GM21619 (cell line): ENCODE results near the gene SLC2A4.
"Not testable (repeated sequence)": the region's sequence is repeated elsewhere in the genome, so short reads cannot be mapped to it uniquely, and the experiment has no call there.

Experiments used
- ATAC-seq: cut with Tn5 transposase; IDR thresholded peaks from one replicate; pipeline ENCODE4 v1.9.1; 2021; ENCODE audit not compliant: unreplicated experiment

The SLC2A4 gene

GRCh38 chr17:7322520-7323194 is 41.1 kb downstream of the SLC2A4 start:
- no peak for ATAC-seq

GRCh38 chr17:7323731-7324437 is 42.4 kb downstream of the SLC2A4 start:
- ATAC-seq = no peak

DNA sequence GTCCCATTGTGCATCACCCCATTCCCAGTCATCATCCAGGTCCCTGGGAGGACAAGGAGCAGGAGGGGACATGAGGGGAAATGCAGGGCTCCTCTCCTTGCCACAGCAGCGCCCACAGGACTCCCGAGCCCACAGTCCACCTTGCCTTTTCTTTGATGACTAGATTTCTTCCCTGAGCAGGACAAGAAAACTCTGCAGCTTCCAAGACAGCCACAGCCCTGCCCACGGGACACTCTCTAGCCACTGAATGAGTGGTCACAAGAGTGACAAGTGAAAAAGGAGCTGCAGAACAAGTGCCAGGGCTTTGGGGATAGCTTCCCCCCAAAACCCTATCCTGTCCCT is 42.9 kb downstream of the SLC2A4 start:
- no peak for ATAC-seq

GRCh38 chr17:7325031-7325528 is 43.6 kb downstream of the SLC2A4 start:
- no peak for ATAC-seq

- no peak for ATAC-seq
Measured at GRCh38 chr17:7326186-7326585, 44.7 kb downstream of the SLC2A4 start.

- ATAC-seq = no peak
Measured at GRCh38 chr17:7327056-7327455, 45.5 kb downstream of the SLC2A4 start.

DNA sequence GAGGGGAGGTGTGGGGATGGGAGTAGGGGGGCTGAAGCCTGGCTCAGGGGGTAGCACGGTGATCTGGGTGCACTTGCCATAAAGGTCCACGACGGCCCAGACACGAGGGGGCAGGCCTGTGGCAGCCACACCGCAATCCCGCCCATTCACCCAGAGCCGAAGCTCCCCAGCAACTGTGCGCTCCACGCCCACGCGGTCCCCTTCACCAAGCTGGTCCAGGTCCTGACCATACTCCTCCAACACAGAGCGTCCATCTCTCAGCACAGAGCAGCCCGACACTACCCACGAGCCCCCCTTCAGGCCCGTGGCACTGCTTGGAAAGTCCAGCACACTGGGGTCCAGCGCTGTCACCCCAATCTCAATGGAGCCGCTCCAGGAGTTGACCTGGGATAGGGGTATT is 46.0 kb downstream of the SLC2A4 start:
- ATAC-seq = no peak

DNA sequence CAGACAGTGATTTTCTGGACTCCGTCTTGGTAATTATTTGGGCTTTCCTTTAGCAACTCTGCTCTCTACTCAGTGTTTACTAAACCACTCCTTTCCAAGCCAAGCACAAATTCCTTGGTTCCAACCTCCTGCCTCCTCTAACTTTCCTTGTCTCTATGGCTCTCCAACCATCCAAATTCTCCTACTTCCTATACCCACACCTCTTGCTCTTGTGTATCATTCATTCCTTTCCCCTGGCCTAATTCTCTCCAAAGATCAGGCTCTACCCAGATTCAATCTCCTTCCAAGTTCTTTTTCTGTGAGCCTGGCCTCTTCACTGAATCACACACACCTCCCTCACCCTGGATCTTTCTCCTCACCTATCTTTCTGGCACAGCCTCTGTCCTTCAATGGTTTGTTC is 46.5 kb downstream of the SLC2A4 start:
- no peak for ATAC-seq

DNA sequence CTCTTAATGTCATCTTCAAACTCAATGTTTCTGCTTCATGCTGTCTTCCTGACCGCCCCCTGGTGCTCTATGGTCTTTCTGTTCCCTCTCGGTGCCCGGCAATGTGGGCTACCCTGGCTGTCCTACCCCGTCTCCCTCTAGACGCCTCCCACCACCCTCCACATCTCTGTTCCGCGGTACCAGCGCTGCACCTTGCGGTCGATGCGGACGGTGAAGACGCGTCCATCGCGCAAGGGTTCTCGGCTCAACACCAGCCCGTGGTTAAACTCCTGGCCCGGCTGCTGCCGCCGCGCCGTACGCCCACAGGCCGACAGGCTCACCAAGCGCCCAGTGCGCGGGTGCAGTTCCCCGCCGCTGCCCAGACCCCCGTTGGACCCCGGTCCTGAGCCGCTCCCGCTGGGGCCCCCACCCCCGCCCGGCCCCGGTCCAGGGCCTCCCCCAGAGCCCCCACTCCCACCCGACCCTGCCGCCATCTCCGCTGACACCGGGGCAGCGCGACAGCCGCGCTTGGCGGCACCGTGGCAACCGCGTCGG is 47.4 kb downstream of the SLC2A4 start, which contains the start of gene NEURL4:
Gene NEURL4, minus strand, starts transcription at position 496 of the 534 bp plus-strand sequence. Its CDS starts 23 bp downstream, at position 473.
- ATAC-seq = peak; percentile 17

GRCh38 chr17:7329374-7329996 is 48.0 kb downstream of the SLC2A4 start:
- ATAC-seq = peak; percentile 41

GRCh38 chr17:7329997-7330637 is 48.6 kb downstream of the SLC2A4 start:
- peak; percentile 38 for ATAC-seq

DNA sequence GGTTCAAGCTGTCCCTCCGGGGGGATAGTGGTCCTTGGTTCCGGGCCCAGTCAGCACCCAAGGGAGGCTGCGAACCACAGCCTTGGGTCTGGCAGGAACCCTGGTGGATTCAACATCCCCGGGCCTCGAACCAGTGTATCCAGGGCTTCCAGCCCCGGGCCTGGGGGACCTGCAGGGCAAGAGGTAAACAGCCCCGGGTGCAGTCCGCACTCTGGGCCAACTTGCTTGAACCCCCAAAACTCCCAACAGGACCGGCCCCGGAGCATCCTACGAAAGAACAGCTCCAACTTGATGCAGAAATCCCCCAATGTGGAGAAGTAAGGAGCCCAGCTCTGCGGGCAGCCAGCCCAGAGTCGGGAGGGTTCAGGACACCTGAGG is 49.1 kb downstream of the SLC2A4 start:
- no peak for ATAC-seq

GRCh38 chr17:7332111-7332510 is 50.6 kb downstream of the SLC2A4 start:
- ATAC-seq = no peak

- ATAC-seq = not testable (repeated sequence)
Measured at GRCh38 chr17:7332600-7333069, 51.1 kb downstream of the SLC2A4 start.

GRCh38 chr17:7334938-7335538 is 53.5 kb downstream of the SLC2A4 start:
- no peak for ATAC-seq

DNA sequence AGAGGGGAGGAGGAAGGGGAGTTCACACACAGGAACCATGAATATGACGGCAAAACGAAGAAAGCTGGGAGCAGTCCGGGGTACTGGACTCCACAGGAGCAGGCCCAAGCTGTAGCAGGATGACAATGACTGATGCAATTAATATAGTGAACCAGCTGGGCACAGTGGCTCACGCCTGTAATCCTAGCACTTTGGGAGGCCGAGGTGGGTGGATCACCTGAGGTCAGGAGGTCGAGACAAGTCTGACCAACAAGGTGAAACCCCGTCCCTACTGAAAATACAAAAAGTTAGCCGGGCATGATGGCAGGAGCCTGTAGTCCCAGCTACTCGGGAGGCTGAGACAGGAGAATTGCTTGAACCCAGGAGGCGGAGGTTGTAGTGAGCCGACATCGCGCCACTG is 54.2 kb downstream of the SLC2A4 start:
- ATAC-seq = not testable (repeated sequence)

DNA sequence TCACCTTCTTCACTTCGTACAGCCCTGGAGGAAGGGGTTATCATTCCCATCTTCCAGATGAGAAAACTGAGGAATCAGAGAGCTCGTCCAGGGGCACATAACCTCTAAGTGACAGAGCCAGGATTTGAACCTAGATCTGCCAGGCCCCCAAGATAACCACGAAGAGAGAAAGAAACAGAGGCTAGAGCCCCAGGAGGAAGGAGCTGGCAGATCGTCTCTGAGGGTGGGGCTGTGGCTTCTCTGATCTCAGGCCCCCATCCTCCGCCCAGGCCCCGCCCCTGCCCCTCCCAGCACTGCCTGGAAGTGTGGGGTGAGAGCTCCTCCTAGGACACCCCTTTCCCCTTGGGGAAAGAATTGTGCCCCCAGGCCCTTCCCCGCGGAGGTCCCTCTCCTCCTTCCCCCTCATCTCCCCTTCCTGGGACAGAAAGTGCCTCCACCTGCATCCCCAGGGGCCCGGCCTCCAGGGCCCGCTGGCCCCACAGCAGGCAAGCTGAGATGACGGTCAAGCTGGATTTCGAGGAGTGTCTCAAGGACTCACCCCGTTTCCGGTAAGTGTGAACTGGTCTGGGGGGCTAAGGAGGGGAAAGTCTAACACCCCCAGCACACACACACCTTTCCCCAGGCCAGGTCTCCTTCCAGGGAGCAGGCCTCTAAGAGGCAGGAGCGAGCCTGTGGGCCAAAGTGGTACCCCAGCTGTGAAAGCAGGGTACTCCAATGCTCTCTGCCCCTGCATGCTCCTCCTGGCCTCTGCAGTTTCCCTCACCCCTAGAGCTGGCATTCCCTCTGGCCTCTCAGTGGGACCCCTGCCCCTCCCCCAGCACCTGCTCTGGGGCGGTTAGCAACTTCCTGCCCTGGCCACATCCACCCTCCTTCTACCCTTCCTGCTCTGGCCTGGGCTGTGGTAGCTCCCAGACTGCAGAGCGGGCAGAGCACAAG is 55.0 kb downstream of the SLC2A4 start, which contains the start of gene ACAP1:
Gene ACAP1, plus strand, starts transcription at position 290 of the 936 bp plus-strand sequence. Its CDS starts 206 bp downstream, at position 496.
- ATAC-seq = peak; percentile 64

DNA sequence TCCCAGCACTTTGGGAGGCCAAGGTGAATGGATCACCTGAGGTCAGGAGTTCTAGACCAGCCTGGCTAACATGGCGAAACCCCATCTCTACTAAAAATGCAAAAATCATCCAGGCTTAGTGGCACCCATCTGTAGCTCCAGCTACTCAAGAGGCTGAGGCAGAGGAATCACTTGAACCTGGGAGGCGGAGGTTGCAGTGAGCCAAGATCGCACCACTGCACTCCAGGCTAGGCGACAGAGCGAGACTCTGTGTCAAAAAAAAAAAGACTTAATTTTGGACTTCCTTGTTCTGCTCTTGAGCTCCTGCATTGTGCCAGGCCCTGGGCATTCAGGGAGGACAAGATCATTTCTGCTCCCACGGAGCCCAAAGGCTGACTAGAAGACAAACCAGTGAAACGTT is 56.1 kb downstream of the SLC2A4 start:
- not testable (repeated sequence) for ATAC-seq
